Retinal pigment epithelial cell (primary cell): ENCODE results near the gene DMD.

Source experiments
- DNase-seq: peaks from one replicate; pipeline ENCODE4 v3.0.0-alpha.2; 2010; ENCODE audit warnings: low read depth
- H3K4me3 ChIP-seq: 2 replicates; pipeline ENCODE4 v1.5.1; 2011; ENCODE audit warnings: mild to moderate bottlenecking, low read length, control low read depth, moderate library complexity
- TF ChIP-seq, protein P1 (sequence below): conservative IDR thresholded peaks from 2 replicates; pipeline ENCODE4 v1.5.1; 2011; ENCODE audit warnings: low read depth, low read length, control low read depth, inconsistent platforms

Gene DMD

DNA sequence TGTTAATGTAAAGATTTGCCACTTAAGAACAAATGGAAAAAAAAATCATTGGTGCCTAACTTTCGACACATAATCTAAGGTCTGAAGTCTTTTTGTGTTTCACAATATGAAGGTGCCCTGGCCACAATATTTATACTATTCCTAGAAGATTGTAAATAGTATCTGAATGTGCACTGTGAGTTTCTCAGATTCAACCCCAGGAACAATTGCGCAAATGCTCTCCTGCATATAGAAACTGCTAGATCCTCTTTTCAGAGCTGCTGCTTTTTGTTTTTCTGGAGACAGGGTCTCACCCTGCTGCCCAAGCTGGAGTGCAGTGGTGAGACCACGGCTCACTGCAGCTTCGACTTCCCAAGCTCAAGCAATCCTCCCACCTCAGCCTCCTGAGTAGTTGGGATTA is 1659.4 kb downstream of the DMD start:
- TF ChIP-seq, protein P1, sequence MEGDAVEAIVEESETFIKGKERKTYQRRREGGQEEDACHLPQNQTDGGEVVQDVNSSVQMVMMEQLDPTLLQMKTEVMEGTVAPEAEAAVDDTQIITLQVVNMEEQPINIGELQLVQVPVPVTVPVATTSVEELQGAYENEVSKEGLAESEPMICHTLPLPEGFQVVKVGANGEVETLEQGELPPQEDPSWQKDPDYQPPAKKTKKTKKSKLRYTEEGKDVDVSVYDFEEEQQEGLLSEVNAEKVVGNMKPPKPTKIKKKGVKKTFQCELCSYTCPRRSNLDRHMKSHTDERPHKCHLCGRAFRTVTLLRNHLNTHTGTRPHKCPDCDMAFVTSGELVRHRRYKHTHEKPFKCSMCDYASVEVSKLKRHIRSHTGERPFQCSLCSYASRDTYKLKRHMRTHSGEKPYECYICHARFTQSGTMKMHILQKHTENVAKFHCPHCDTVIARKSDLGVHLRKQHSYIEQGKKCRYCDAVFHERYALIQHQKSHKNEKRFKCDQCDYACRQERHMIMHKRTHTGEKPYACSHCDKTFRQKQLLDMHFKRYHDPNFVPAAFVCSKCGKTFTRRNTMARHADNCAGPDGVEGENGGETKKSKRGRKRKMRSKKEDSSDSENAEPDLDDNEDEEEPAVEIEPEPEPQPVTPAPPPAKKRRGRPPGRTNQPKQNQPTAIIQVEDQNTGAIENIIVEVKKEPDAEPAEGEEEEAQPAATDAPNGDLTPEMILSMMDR = no peak
- no peak for DNase-seq
- H3K4me3 ChIP-seq = no peak overlapping the region

DNA sequence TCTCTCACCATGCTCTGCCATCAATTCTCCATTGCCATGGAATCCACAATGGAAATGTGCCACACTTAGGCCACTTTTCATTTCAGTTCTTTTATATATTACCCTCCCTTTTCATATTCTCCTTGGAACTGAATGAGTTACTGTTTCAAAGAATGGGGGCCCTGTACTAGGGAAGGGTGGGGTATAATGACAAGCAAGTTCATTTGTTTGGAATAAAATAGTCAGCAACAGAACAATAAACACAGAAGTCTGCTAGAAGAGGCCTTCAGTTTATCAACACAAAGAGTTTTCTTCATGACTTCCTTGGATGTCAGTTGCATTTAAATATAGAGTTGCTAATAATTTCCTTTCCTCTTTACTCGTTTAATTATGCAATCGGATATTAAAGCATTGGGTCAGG is 1661.2 kb downstream of the DMD start:
- TF ChIP-seq, protein P1 = no peak
- H3K4me3 ChIP-seq = no peak overlapping the region
- DNase-seq = no peak

DNA sequence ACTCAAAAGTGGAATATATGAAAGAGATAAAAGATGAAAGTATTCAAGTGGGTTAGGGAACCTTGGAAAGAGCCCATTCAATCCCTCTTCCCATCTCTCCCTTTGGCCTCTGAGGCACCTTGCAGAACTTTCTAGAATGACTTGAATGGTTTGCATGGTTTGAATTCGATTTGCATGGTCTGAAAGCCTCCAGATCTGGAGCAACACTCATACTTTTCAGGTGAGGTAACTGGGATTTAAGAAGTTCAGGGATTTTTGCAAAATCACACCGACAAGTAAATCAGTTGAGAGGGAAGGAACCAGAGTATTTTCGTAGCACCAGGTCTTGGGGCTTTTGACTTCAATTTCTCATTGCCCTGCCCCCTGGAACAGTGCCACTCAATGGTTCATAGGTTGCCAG is 1663.5 kb downstream of the DMD start:
- TF ChIP-seq, protein P1 = no peak
- no peak overlapping the region for H3K4me3 ChIP-seq
- DNase-seq = no peak

DNA sequence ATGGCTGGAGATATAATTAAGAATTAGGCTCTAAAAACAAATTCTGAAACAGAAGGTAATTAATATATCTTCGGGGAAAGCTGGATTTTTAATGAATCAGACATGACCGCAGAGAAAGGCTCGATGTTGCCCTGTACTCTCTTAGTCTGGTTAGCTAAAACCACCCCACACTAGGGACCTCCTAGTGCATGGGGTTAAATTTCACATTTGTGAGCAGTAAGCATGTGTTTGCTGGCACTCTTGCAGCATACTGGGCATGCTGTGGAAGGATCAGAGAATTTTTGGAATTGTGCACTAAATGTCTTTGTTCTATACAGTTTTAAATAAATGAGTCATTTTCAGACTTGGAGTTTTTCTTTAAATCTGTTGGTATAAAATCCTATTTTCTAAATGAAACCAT is 1663.9 kb downstream of the DMD start:
- no peak for DNase-seq
- TF ChIP-seq, protein P1 = no peak
- H3K4me3 ChIP-seq = no peak overlapping the region

DNA sequence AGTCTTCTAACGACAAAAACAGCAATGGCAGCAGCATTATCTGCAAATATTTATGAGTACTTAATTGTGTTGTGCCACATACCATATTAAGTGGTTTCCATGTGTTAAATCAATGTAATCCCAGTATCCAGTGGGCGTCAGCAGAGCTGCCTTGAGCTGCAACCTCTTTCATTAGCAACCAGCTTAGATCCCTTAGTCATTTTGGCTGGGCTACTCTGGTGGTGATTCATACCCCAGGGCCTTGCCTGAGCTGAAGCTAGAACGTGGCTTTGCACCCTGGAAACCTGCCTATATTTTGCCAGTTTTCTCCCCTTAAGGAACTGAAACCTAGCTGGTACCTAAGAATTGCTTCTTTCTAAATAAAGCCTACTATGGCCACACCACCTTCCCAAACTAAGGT is 1665.2 kb downstream of the DMD start:
- no peak overlapping the region for H3K4me3 ChIP-seq
- TF ChIP-seq, protein P1 = no peak
- DNase-seq = peak; percentile 89

DNA sequence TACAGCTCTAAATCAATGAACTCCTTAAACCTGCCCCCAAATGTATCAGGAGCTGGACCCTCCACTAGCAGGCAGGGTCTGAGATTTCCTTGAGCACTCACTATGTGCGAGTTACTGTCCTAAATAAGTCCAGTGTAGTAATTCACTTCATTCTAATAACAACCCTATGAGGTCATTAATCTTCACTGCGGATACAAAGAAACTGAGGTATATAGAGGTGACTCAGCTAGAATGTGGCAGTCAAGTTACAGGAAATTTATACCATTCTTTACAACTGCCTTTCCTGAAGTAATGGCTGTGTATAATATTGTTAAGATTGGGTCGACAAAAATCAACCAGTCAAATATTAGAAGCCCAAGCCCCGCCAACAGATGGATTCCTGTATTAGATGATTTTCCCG is 1665.6 kb downstream of the DMD start:
- TF ChIP-seq, protein P1 = no peak
- H3K4me3 ChIP-seq = no peak overlapping the region
- no peak for DNase-seq

DNA sequence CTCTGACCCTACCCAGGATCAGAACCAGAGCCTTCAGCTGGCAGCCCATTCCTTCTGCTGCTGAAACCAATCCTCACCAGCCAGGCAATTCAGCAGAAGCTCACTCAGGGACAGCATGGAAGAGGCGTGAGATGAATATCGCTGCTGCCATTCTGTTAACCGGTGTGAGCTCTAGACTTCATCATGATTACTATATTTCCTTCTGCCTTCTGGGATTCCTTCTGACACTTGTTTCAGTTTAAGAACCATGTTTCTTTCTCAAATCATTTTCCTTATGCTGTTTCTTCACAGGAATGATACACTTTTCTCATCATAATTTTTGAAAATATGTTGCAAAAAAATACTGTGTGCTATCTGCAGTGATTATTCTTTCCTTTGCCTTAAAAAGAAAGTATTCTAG is 1666.2 kb downstream of the DMD start:
- DNase-seq = no peak
- TF ChIP-seq, protein P1 = no peak
- no peak overlapping the region for H3K4me3 ChIP-seq
